Progenitor cell of endocrine pancreas (in vitro differentiated cells): Measurements from ENCODE around the gene KLKB1. TPM values are rescaled to one million over a fixed set of nuclear protein-coding genes. Genes with fewer than 3 reads are reported as not detected.
"Not testable (repeated sequence)": the region's sequence is repeated elsewhere in the genome, so short reads cannot be mapped to it uniquely, and the experiment has no call there.

Experiments used
- DNase-seq: peaks from one replicate; pipeline ENCODE4 v3.0.0; 2021; ENCODE audit warnings: low spot score; ENCODE audit not compliant: unreplicated experiment
- H3K27ac Mint-ChIP-seq: 2 replicates; pipeline ENCODE4 v1.8.0; 2021; ENCODE audit warnings: mild to moderate bottlenecking, moderate library complexity, mixed read lengths
- H3K27me3 Mint-ChIP-seq: 2 replicates; pipeline ENCODE4 v1.8.0; 2021; ENCODE audit warnings: mixed read lengths
- H3K36me3 Mint-ChIP-seq: 2 replicates; pipeline ENCODE4 v1.8.0; 2022; ENCODE audit warnings: mixed read lengths; ENCODE audit not compliant: insufficient read depth
- H3K4me1 Mint-ChIP-seq: 2 replicates; pipeline ENCODE4 v1.8.0; 2021; ENCODE audit warnings: low read depth, mixed read lengths
- H3K4me3 Mint-ChIP-seq: 2 replicates; pipeline ENCODE4 v1.8.0; 2021; ENCODE audit warnings: low read depth, mild to moderate bottlenecking, moderate library complexity, mixed read lengths
- H3K9me3 Mint-ChIP-seq: 2 replicates; pipeline ENCODE4 v1.8.0; 2021; ENCODE audit warnings: low read depth, mixed read lengths
- CTCF ChIP-seq: fragments of 200-600 bp; sonication (generic); IDR thresholded peaks from one replicate; pipeline ENCODE4 v1.5.0; 2021; ENCODE audit warnings: antibody characterized with exemption, mild to moderate bottlenecking; ENCODE audit not compliant: unreplicated experiment
- total RNA-seq: library from RNA; stranded (reverse); gene quantifications from 2 replicates; pipeline ENCODE4 v1.2.1, GENCODE V29; 2021

KLKB1 gene
- total RNA-seq, 1 donor from 2014 or later, result not detected

GRCh38 chr4:186260117-186260503 lies 32.8 kb downstream of the KLKB1 start:
- Mint-ChIP-seq H3K27ac (peak overlapping the region; percentile 93), H3K4me1 (peaks cover 13% of the 10 kb centered on the region), H3K4me3 (no peak overlapping the region), H3K9me3 (no peaks in the 10 kb centered on the region), H3K27me3 (no peaks in the 10 kb centered on the region), H3K36me3 (no peaks in the 10 kb centered on the region)
- DNase-seq, result no peak
- TF ChIP-seq CTCF, result no peak

- Mint-ChIP-seq H3K4me3 (peak overlapping the region; percentile 1), H3K4me1 (peaks cover 18% of the 10 kb centered on the region), H3K36me3 (no peaks in the 10 kb centered on the region), H3K27me3 (no peaks in the 10 kb centered on the region), H3K9me3 (no peaks in the 10 kb centered on the region), H3K27ac (peak overlapping the region; percentile 93)
- TF ChIP-seq CTCF, result no peak
- DNase-seq, result no peak
Measured at GRCh38 chr4:186260504-186261448, 33.5 kb downstream of the KLKB1 start.

GRCh38 chr4:186264660-186265059 lies 37.4 kb downstream of the KLKB1 start:
- TF ChIP-seq CTCF, result no peak
- peaks cover 31% of the 10 kb centered on the region for H3K4me1 Mint-ChIP-seq

GRCh38 chr4:186265250-186265649 lies 37.9 kb downstream of the KLKB1 start:
- H3K9me3 Mint-ChIP-seq, H3K27me3 Mint-ChIP-seq, DNase-seq, H3K36me3 Mint-ChIP-seq, H3K4me3 Mint-ChIP-seq: not testable (repeated sequence)
- Mint-ChIP-seq H3K27ac (peak overlapping the region; percentile 27), H3K4me1 (peaks cover 28% of the 10 kb centered on the region)

More at GRCh38 chr4:186264660-186265059, 37.4 kb downstream of the KLKB1 start:
- Mint-ChIP-seq H3K9me3 (peaks cover 3% of the 10 kb centered on the region), H3K4me3 (no peak overlapping the region), H3K27ac (no peak overlapping the region), H3K36me3 (no peaks in the 10 kb centered on the region), H3K27me3 (no peaks in the 10 kb centered on the region)
- no peak for DNase-seq

GRCh38 chr4:186265683-186266652 lies 38.7 kb downstream of the KLKB1 start, which contains the start of gene F11:
F11 (plus strand) TSS chr4:186266189; CDS start chr4:186267137, 948 bp downstream.
- no peaks in the 10 kb centered on the region for H3K27me3 Mint-ChIP-seq
- no peaks in the 10 kb centered on the region for H3K36me3 Mint-ChIP-seq
- TF ChIP-seq CTCF, result no peak
- peaks cover 21% of the 10 kb centered on the region for H3K4me1 Mint-ChIP-seq
- no peak for DNase-seq
- H3K27ac Mint-ChIP-seq, result peak within 1 kb of the TSS; percentile 88
- peaks cover 3% of the 10 kb centered on the region for H3K9me3 Mint-ChIP-seq
- peak within 1 kb of the TSS; percentile 66 for H3K4me3 Mint-ChIP-seq
